B cell (primary cell): Measurements from ENCODE around the gene ETV1. TPM values are rescaled to one million over a fixed set of nuclear protein-coding genes. Genes with fewer than 3 reads are reported as not detected.

Experiments used
- ATAC-seq: fragments of 200-7000 bp; cut with Tn5 transposase; one replicate; pipeline ENCODE4 v1.10.0; 2021; ENCODE audit warnings: low read depth, mild to moderate bottlenecking, moderate number of reproducible peaks, moderate library complexity
- CTCF ChIA-PET: fragments of 350-600 bp; sonication (Branson Sonifier 250); formaldehyde crosslinking; loops from one replicate; lab custom pipeline; 2021; ENCODE audit warnings: antibody characterized with exemption, inconsistent platforms; lab: Charles Lee
- POLR2A ChIA-PET: fragments of 350-600 bp; sonication (Branson Sonifier 250); formaldehyde crosslinking; loops from one replicate; lab custom pipeline; 2021; ENCODE audit warnings: antibody characterized with exemption; lab: Charles Lee
- DNase-seq: peaks from one replicate; pipeline ENCODE4 v3.0.0; 2013
- H2AFZ ChIP-seq: 2 replicates; pipeline ENCODE4 v1.6.1; 2012; ENCODE audit warnings: mild to moderate bottlenecking, low read depth, low read length; ENCODE audit not compliant: insufficient read depth, poor library complexity, severe bottlenecking
- H3K27ac ChIP-seq, 2 donors: 1 replicate in 1 of 2; 2 replicates in 1 of 2; pipeline ENCODE4 v1.5.1; 2012 to 2013; ENCODE audit warnings: low read length in 2 of 2, mild to moderate bottlenecking in 2 of 2, moderate library complexity in 1 of 2
- H3K27me3 ChIP-seq, 4 experiments: fragments of 200-600 bp in 1 of 4; sonication (generic) in 1 of 4; replicated peaks in 1 of 4; 1 replicate in 2 of 4; 2 replicates in 2 of 4; pipeline versions ENCODE4 v1.6.1 to v1.7.0; 2013 to 2016; ENCODE audit warnings: low read length in 3 of 4, mild to moderate bottlenecking in 2 of 4, mixed read lengths in 1 of 4, moderate library complexity in 1 of 4; ENCODE audit not compliant: insufficient read depth in 4 of 4, control insufficient read depth in 3 of 4; ENCODE audit errors: control extremely low read depth in 1 of 4
- H3K36me3 ChIP-seq, 2 experiments: replicated peaks in 1 of 2; 1 replicate in 1 of 2; 2 replicates in 1 of 2; pipeline versions ENCODE4 v1.6.1 to v1.7.1; 2013; ENCODE audit warnings: low read length in 1 of 2; ENCODE audit not compliant: insufficient read depth in 2 of 2, control insufficient read depth in 1 of 2; ENCODE audit errors: control extremely low read depth in 1 of 2, extremely low read depth in 1 of 2
- H3K4me1 ChIP-seq, 2 donors: fragments of 200-600 bp in 1 of 2; sonication (generic) in 1 of 2; 1 replicate in 1 of 2; 2 replicates in 1 of 2; pipeline versions ENCODE4 v1.5.1 to v1.6.1; 2013 to 2017; ENCODE audit warnings: low read length in 2 of 2; ENCODE audit not compliant: control insufficient read depth in 2 of 2, insufficient read depth in 2 of 2
- H3K4me2 ChIP-seq: replicated peaks from 2 replicates; pipeline ENCODE3; 2012; ENCODE audit warnings: mild to moderate bottlenecking, low read depth, low read length; ENCODE audit not compliant: poor library complexity, severe bottlenecking
- H3K4me3 ChIP-seq, 5 experiments: fragments of 200-600 bp in 1 of 5; sonication (generic) in 1 of 5; 1 replicate in 3 of 5; 2 replicates in 2 of 5; pipeline versions ENCODE4 v1.5.1 to v1.7.0; 2011 to 2016; ENCODE audit warnings: low read length in 4 of 5, mild to moderate bottlenecking in 4 of 5, low read depth in 2 of 5, control low read depth in 1 of 5, moderate library complexity in 1 of 5; ENCODE audit not compliant: insufficient read depth in 1 of 5; ENCODE audit errors: control extremely low read depth in 1 of 5, extremely low read depth in 1 of 5
- H3K79me2 ChIP-seq: fragments of 200-600 bp; sonication (generic); one replicate; pipeline ENCODE4 v1.6.0; 2016; ENCODE audit warnings: low read length; ENCODE audit not compliant: control insufficient read depth, insufficient read depth
- H3K9ac ChIP-seq: fragments of 200-600 bp; sonication (generic); 2 replicates; pipeline ENCODE4 v1.6.1; 2017; ENCODE audit warnings: mild to moderate bottlenecking, low read length, moderate library complexity
- H3K9me3 ChIP-seq, 3 donors: one replicate each; pipeline versions ENCODE4 v1.6.1 to v1.7.1; 2013; ENCODE audit warnings: low read length in 2 of 3; ENCODE audit not compliant: control insufficient read depth in 2 of 3, insufficient read depth in 1 of 3; ENCODE audit errors: control extremely low read depth in 1 of 3
- H4K20me1 ChIP-seq: 2 replicates; pipeline ENCODE4 v1.6.0; 2012; ENCODE audit warnings: mild to moderate bottlenecking, low read length; ENCODE audit not compliant: insufficient read depth, control insufficient read depth, poor library complexity, severe bottlenecking
- H3K27ac Mint-ChIP-seq: one replicate; pipeline ENCODE4 v1.8.0; 2021; ENCODE audit warnings: mixed read lengths
- H3K27me3 Mint-ChIP-seq: one replicate; pipeline ENCODE4 v1.8.0; 2021; ENCODE audit warnings: mixed read lengths
- H3K4me1 Mint-ChIP-seq: one replicate; pipeline ENCODE4 v1.8.0; 2021; ENCODE audit warnings: mixed read lengths
- H3K4me3 Mint-ChIP-seq: one replicate; pipeline ENCODE4 v1.8.0; 2021; ENCODE audit warnings: mixed read lengths
- H3K9me3 Mint-ChIP-seq: one replicate; pipeline ENCODE4 v1.8.0; 2022; ENCODE audit warnings: mixed read lengths; ENCODE audit not compliant: insufficient read depth
- EZH2 ChIP-seq: IDR thresholded peaks from 2 replicates; pipeline ENCODE4 v1.6.1; 2012; ENCODE audit warnings: borderline replicate concordance, low read depth, mild to moderate bottlenecking, moderate library complexity, low read length; ENCODE audit not compliant: insufficient read depth, poor library complexity, severe bottlenecking
- WGBS: methylation state at CpG from one replicate; pipeline ENCODE4 v1.1.5; 2013; ENCODE audit warnings: missing lambda C conversion rate; ENCODE audit not compliant: insufficient coverage; 5-methylcytosine and 5-hydroxymethylcytosine counted together
- intact Hi-C: fragments of 100-400 bp; cut with micrococcal nuclease; formaldehyde crosslinking; loops from one replicate; pipeline ENCODE4 v1.10.0; 2022
- polyA plus RNA-seq: library from polyadenylated mRNA; depleted of rRNA; stranded (reverse); fragments of >200 nt; gene quantifications from 2 replicates; pipeline ENCODE4 v1.2.3, GENCODE V29; 2012
- total RNA-seq, 2 donors: library from RNA; stranded (reverse); fragments of 120-200 nt in 1 of 2; gene quantifications; 1 replicate in 1 of 2; 2 replicates in 1 of 2; pipeline versions ENCODE4 v1.2.3 to v1.2.4, GENCODE V29; 2013 to 2022
- TF ChIP-seq, protein P1 (sequence below): fragments of 200-600 bp; IDR thresholded peaks from one replicate; pipeline ENCODE4 v1.8.0; 2022; ENCODE audit warnings: antibody characterized with exemption, mild to moderate bottlenecking

ETV1 gene
- total and polyA plus RNA-seq, 2 donors (not counting 1 experiment from before 2014, with no cell fraction given): not detected

DNA sequence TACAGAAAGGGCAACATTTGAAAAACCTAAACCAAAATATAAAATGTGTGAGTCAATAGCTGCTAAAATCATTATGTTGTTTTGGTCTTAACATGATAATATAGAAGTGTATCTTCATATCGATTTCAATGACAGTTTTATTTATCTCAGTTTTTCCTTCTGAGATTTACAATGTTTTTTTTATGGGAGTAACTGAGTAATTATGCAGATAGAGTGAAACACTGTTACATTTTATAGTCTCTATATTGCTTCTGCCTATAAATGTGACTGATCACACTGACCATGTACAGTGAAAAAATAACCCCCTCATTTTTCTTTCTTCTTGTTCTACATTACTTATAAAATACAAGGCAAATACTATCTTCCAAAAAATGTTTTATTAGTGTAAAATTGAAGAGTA, 81.6 kb downstream of the ETV1 start:
- intact Hi-C loops: no loop called here
- Mint-ChIP-seq H3K4me1 (no peaks in the 10 kb centered on the region), H3K4me3 (no peak overlapping the region), H3K9me3 (no peaks in the 10 kb centered on the region), H3K27ac (no peak overlapping the region), H3K27me3 (no peaks in the 10 kb centered on the region)
- no peak overlapping the region for H3K27ac ChIP-seq
- H3K4me1 ChIP-seq: no peaks in the 10 kb centered on the region
- ChIA-PET CTCF (no interaction called here), POLR2A (no interaction called here)
- no peak for DNase-seq
- no peak for ATAC-seq
- no CpG with 5 or more reads among the region's 1 CpG for WGBS
- H4K20me1 ChIP-seq: no peaks in the 10 kb centered on the region
- no peaks in the 10 kb centered on the region for H3K9me3 ChIP-seq
- H3K9ac ChIP-seq: no peak overlapping the region
- H3K79me2 ChIP-seq: no peaks in the 10 kb centered on the region
- no peak overlapping the region for H3K4me2 ChIP-seq
- TF ChIP-seq EZH2: no peak
- TF ChIP-seq, protein P1, sequence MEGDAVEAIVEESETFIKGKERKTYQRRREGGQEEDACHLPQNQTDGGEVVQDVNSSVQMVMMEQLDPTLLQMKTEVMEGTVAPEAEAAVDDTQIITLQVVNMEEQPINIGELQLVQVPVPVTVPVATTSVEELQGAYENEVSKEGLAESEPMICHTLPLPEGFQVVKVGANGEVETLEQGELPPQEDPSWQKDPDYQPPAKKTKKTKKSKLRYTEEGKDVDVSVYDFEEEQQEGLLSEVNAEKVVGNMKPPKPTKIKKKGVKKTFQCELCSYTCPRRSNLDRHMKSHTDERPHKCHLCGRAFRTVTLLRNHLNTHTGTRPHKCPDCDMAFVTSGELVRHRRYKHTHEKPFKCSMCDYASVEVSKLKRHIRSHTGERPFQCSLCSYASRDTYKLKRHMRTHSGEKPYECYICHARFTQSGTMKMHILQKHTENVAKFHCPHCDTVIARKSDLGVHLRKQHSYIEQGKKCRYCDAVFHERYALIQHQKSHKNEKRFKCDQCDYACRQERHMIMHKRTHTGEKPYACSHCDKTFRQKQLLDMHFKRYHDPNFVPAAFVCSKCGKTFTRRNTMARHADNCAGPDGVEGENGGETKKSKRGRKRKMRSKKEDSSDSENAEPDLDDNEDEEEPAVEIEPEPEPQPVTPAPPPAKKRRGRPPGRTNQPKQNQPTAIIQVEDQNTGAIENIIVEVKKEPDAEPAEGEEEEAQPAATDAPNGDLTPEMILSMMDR: no peak
- no peak overlapping the region for H3K4me3 ChIP-seq
- H2AFZ ChIP-seq: no peak overlapping the region
- H3K36me3 ChIP-seq: no peaks in the 10 kb centered on the region
- H3K27me3 ChIP-seq: no peaks in the 10 kb centered on the region

DNA sequence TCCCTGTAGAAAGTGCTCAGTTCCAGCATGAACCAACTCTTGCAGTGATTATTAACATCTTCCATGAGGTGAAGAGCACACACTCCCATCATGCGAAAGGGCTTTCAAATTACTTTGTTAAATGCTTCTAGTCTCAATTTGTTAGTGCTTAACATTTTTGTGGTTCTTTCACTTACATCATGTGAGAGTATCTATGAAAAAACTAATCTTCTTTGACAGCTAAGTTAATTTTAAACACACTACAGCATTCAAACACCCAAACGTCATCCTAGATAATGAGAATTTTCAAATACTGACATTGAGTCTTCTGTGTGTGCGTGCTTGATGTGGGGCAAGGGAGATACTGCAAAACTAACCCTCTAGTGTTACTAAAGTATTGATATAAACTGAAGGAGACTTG, 84.8 kb downstream of the ETV1 start:
- POLR2A ChIA-PET: no interaction called here
- H3K4me3 Mint-ChIP-seq: no peak overlapping the region
- Histone ChIP-seq H3K4me1 (no peaks in the 10 kb centered on the region), H3K36me3 (no peaks in the 10 kb centered on the region), H3K79me2 (no peaks in the 10 kb centered on the region), H3K9ac (no peak overlapping the region), H4K20me1 (no peaks in the 10 kb centered on the region), H3K27ac (no peak overlapping the region), H3K4me3 (no peak overlapping the region), H2AFZ (no peak overlapping the region), H3K9me3 (no peaks in the 10 kb centered on the region), H3K27me3 (no peaks in the 10 kb centered on the region), H3K4me2 (no peak overlapping the region)
- no peak overlapping the region for H3K27ac Mint-ChIP-seq
- DNase-seq: no peak
- ATAC-seq: no peak
- no peaks in the 10 kb centered on the region for H3K4me1 Mint-ChIP-seq
- no peaks in the 10 kb centered on the region for H3K9me3 Mint-ChIP-seq
- CTCF ChIA-PET: no interaction called here
- no peaks in the 10 kb centered on the region for H3K27me3 Mint-ChIP-seq
- TF ChIP-seq EZH2: no peak
- TF ChIP-seq, protein P1: no peak
- WGBS: no CpG with 5 or more reads among the region's 3 CpGs
- intact Hi-C loops: no loop called here
